ENCODE data around the gene NHSL1.
A peak's percentile ranks its signal among the peaks of the same experiment; 100 is the strongest.

The NHSL1 gene

DNA sequence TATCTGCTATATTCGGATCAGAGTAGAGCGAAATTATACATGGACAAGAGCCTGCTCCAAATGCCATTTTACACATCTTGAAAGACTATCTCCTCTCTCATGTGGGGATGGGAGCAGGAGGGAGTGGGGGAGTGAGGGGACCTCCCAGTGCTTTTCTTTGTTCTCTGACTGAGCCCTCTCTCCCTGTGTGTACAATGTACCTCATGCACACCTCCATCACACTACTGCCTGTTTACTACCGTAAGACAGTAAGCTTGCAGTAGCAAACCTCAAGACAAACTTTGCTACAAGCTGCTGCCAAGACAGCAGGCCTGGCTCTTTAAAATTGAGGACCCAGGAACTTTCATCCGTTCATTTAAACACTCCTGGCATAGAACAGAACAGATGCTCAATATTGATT, 7.2 kb downstream of the NHSL1 start:
- no peak for DNase-seq

DNA sequence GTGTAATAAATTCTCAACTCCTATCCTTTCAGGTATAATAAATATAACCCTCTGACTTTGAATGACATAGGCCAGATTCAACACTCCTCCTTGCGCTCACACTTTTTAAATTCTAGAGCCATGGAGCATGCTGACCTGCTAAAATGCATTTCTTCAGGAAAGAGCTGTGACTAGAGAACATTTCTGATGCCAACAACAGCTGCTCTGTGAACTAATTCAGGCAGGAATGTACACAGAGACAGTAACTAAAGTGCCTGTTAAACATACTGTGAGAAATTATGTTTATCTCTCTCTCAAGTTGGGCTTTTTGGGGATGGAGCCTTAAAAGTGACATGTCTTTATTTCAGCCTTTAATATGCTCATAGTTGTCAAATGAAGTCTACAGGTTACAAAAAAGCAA, 8.3 kb downstream of the NHSL1 start:
- no peak for DNase-seq

DNA sequence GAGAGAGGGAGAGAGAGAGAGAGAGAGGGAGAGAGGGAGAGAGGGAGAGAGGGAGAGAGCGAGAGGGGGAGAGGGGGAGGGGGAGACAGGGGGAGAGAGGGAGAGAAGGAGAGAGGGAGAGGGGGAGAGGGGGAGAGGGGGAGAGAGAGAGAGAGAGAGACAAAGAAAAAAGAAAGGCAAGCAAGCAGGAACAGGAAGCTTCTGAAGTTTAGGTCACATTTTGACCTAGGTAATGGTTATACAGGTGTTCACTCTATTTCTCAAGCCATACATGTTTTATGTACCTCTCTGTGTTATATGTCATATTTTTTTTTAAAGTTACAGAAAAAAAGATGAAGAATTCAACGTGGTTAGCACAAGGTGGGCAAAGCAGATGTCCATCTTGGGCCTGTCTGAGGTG, 9.4 kb downstream of the NHSL1 start:
- no peak for DNase-seq

DNA sequence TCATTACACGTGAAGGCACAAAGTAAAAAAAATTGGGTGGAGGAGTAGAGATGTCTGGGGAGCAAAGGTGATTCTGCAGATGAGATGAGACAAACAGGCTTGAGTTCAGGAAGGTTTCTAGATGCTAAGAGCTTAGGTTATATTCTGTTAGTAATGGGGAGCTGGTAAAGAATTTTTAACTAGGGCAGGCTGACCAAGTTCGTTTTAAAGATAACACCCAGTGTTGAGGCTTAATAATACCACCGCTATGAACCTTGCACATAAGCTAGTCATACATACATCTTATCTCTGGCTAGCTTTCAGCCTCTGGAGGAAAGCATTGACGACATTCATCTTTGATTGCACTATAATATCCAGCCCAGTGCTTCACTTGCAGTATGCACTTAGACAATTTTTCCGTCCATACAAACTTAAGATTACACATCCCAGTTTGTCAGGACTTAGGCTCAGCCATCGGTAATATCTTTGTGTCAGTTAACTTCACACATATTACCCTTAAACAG, 12.1 kb downstream of the NHSL1 start:
- no peak for DNase-seq

DNA sequence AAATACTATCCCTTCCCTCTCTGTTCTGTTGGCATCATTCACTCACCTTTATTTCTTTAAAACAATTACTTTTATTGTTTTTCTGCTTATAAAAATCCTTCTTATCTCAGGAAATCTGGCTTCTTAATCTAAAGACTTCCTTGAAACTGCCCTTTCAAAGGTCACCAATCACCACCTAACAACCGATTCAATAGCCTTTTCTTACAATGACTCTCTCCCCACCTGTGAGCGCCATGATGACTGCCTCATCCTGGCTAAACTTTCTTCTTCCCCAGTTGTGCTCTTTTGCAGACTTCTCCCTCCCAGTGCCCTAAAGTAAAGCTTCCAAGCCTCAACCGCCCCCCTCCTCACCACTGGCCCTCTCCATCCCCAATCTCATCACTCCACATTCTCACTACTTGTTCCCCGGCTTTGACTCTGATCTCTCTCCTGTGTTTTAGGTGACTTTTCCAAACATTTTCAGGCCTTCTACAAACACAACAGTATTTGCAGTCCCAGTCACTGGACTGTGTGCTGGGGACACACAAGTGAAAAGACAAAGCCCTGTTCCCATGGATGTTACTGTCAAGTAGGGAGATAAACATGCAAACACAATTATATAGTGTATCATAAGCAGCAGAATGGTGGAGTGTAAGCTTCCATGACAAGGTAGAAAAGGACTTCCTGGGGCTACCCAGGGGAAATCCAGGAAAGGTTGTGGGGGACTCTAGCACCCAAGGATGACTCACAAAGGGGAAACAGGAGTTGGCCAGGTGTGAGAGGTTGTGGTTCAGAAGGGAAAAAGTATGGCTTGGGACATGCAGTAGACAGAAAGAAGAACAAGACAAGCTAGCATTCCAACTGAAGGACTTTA, 12.8 kb downstream of the NHSL1 start:
- DNase-seq, result peak; percentile 53

DNA sequence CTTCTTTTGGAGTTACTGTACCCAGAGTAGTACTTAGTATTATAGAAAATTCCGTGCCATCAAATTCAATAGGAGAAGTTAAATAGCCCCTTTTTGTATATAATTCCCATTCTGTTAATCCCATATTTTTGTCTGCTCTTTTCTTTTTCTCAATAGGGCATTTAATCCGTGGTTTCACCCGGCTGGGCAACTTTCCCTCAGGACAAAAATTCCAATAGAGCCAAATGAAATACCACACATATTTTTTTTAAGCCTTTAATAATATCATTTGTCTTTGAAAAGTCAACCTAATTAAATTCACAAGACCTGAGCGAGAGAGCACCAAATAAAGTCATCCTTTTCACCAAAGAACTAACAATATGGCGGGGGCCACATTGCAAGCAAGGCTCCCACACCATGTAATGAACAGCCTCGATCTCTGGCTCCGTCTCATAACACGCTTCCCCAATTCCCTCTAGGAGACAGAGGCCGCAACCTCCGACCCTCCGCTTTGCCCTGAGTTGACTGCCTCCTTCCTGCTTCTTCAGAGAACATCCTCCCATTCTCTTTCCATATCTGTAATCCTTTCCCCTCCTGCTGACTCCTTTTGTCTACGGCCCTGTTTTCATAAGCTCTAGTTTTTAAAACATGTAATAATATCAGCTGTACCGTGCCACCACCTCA, 13.6 kb downstream of the NHSL1 start:
- DNase-seq, result no peak

DNA sequence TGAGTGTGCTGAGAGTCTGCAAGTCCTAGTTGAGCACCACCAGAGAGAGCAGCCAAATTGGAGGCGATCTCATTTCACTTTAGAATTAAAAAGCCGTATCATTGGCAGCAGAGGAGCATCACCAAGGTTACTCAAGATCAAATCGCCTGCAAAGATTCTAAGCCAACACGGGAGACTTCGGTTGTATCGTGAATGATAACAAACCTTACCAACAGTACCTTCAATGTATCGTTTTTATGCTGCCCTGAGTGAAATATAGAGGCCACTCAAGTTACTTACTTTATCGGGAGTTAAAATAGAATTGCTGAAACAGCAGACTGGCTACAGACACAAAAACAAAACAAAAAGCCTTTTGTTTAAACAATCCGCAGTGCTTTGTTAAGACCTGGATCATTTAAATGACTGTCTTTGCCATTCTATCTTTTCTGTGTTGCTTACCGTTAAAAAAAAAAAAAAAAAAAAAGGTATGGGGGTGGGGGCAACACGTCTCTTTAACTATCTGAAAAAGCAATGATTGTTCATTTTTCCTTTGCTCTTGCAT, 14.2 kb downstream of the NHSL1 start:
- DNase-seq, result no peak

DNA sequence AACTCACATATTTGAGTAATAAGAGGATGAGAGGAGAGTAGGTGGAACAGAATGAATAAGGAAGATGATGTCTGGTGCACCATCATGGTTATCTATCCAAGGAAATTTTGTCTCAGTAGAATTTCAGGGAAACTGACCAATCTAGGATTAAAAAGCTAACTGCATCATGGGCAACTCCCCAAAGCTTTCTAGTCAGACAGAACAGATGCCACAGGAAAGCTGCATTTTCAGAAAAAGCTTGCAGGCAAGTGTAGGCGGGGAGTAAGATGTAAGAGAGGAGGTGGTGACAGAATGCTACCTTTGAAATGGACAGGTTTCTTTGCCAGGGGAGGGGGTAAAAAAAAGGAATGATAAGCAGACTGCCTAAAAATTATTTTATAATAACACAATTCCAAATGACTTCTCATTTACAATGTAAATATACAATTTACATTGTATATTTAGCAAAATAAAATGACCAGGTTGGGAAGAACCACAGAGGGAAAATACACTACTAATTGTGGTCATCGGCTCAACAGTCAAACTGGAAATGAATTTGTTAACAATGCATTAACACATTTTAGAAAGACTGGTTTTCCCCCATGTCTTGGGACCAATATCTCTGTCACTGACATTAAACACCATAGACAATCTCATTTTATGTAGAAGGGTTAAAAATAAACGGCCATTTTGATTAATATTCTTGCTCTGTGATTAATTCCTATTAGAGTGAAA, 15.1 kb downstream of the NHSL1 start:
- DNase-seq, result no peak

DNA sequence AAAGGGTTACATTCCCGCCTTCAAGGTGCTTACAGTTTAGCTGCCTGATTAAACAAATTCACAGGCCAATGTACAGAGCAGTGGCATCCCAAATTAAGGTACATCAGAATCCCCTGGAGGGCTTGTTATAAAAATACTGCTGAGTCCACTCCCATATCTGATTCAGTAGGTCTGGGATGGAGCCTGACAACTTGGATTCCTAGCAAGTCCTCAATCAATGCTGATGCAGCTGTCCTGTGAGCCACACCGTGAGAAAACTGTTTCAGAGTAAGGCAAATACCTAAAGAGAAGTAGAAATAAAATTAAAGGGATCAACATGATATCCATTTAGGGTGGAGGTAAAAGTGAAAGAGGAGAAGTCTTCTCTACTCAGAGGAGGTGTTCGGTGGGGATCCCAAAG, 16.5 kb downstream of the NHSL1 start:
- no peak for DNase-seq

DNA sequence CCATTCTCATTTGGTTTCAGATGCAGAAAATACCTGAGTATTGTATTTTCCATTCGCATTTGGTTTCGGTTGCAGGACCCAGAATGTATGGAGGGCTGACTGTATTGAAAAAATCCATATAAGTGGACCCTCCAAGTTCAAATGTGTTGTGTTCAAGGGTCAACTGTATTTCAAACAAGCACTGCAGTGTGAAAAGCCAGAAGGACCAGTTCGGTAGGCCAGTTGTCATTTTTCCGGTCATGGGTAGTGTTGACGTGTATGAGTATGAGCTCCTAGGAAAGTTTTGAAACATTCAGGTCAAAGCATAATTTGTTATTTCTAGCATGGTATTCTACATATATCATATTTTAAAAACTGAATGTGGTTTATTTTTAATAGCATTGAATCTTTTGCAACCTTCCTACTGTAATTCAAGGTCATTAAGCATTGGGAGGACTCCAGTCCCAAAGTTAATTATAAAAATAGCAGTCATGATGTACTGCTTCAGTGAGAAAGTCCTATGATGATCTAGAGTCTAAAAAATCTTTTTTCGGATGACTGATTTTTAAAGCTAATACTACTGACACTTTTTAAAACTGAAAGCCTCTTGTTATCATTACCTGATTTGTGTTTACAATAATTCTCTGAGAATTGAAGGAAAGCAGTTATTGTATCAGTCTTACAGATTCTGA, 18.9 kb downstream of the NHSL1 start:
- no peak for DNase-seq

DNA sequence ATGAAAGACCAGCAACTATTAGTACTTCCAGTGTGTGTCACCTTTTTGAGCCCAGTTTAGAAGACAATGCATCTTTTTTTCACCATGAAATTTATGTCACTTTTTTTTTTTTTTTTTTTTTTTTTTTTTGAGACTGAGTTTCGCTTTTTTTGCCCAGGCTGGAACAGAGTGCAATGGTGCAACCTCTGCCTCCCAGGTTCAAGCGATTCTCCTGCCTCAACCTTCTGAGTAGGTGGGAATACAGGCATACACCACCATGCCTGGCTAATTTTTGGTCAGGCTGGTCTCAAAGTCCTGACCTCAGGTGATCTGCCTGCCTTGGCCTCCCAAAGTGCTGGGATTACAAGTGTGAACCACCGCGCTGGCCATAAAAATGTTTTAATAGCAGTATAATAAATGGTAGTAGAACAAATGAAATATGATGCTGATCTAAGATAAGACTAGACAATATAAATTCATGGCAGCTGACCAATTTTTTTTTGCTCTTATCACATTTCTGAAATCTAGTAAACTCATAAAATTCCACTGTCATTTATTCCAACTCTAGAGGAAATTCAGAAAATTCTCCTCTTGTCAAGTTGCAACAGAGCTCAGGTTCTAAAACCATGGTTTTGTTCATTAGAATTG, 21.3 kb downstream of the NHSL1 start:
- DNase-seq, result no peak

DNA sequence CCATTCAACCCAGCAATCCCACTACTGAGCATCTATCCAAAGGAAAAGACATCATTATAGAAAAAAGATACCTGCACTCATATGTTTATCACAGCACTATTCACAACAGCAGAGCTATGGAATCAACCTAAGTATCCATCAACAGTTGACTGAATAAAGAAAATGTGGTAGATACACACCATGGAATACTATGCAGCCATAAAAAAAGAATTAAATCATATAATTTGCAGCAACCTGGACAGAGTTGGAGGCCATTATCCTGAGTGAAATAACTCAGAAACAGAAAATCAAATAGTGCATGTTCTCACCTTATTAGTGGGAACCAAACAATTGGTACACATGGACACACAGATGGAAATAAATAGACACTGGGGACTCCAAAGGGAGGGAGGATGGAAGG, 23.2 kb downstream of the NHSL1 start:
- DNase-seq, result no peak

DNA sequence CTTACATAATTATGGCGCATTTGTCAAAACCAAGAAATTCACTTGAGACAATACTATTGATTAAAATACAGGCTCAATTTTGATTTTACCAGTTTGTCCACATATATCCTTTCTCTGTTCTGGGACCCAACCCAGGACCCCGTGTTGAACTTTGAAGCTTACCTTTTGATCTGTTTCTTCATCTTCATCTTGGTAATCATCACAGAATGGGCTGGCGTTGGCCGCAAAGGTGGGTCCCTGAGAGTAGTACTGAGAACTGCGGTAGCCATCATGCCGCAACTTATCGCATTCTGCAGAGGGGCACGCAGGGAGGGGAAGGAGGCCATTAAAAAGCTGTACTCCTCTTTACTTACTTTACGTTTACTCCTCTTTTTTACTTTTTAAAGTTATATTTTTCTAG, 26.1 kb downstream of the NHSL1 start:
- no peak for DNase-seq

DNA sequence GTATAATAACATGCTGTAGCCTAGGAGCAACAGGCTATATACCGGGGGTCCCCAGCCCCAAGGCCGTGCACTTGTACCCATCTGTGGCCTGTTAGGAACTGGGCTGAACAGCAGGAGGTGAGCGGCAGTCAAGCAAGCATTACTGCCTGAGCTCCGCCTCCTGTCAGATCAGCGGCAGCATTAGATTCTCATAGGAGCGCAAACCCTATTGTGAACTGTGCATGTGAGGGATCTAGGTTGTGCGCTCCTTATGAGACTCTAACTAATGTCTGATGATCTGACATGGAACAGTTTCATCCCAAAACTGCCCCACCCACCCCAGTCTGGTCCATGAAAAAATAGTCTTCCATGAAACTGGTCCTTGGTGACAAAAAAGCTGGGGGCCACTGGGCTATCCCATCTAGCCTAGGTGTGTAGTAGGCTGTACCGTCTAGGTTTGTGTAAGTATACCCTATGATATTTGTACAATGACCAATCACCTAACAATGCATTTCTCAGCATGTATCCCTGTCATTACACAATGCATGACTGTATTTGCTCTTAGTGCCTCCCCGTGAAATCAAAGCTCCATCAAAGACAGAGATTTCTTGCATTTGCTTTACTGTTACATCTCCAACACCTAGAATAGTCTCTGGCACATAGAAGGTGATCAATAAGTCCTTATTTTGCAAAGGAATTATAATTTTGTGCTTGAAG, 30.8 kb downstream of the NHSL1 start:
- no peak for DNase-seq

DNA sequence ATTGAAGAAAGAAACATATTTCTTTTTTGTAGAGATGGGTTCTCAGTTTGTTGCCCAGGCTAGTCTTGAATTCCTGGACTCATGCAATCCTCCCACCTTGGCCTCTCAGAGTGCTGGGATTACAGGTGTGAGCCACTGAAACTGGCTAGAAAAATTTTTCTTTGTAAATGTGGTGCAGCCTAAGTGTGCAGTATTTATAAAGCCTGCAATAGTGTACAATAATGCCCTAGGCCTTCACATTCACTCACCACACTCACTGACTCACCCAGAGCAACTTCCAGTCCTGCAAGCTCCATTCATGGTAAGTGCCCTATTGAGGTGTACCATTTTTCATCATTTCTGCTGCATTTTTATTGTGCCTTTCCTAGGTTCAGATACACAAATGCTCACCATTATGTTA, 31.4 kb downstream of the NHSL1 start:
- DNase-seq, result no peak

DNA sequence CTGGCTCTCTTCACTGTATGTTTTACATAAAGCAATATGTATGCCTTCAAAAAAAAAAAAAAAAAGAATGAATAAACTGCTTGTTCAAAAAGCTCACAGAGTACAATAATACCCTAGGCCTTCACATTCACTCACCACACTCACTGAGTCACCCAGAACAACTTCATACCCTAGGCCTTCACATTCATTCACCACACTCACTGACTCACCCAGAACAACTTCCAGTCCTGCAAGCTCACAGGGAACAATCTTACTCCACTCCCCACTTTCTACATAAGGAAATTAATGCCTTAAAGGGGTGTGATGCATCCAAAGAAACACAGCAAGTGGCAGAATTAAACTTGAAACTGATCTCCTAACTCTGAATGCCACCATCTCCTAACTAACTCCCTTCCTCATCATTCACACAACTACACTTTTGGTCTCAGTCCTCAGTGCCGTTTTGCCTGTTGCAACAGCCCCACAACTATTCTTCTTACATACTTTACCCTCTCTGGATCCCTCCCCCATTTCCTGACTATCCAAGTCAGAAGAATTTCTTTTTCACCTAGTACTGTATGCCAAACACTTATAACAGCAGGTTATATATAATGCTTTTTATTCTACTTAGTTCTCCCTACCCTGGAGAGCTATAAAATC, 34.2 kb downstream of the NHSL1 start:
- no peak for DNase-seq

DNA sequence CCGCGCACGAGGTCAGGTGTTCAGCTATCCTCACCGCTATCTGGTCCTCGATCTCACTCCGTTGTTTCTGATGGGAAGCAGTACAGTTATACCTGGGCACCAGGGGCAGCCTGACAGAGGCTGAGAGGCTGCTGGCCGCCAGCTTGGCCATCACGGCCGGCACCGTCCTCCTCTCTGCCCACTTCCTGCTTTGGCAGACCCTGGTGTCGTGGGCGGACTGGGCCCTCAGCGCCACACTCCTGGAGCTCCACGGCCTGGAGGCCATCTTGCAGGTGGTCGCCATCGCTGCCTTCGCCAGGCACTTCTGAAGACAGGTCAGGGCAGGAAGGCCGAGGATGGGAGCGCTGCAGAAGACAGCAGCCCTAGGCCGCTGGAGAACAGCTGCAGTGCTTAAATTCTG, 35.2 kb downstream of the NHSL1 start:
- DNase-seq, result no peak

DNA sequence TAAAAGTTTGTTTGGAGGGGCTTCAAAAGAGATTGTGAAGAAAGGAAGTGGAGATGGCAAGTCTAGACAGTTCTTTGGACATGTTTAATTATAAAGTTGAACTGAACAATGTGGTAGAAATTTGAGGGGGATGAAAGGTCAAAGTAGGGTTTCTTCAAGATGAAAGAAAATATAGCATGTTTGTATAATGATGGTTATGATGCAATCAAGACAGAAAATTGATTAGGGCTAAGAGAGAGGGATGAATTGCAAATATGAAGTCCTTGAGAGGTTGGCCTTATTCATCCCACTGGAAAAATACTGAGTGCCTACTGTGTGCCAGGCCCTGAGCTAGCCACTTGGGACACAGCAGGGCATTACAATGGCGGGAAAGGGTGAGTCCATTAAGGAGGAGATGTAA, 37.6 kb downstream of the NHSL1 start:
- no peak for DNase-seq

DNA sequence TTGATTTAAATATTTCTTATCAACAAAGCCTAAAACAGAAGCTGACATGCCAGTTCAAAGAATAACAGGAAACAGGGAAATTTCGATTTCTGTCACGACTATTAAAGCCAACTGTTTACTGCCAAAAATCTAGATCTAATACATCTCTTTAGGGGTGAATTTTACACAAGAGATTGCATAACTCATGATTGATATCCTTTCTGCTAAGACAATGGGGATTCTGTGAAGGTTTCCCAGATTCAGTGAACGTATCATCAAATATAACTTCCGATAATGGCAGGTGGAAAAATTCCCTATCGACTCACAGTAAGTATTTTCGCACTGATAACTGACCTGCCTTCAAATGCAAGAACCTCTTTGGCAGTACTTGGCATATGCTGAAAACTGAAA, 42.9 kb downstream of the NHSL1 start:
- no peak for DNase-seq

DNA sequence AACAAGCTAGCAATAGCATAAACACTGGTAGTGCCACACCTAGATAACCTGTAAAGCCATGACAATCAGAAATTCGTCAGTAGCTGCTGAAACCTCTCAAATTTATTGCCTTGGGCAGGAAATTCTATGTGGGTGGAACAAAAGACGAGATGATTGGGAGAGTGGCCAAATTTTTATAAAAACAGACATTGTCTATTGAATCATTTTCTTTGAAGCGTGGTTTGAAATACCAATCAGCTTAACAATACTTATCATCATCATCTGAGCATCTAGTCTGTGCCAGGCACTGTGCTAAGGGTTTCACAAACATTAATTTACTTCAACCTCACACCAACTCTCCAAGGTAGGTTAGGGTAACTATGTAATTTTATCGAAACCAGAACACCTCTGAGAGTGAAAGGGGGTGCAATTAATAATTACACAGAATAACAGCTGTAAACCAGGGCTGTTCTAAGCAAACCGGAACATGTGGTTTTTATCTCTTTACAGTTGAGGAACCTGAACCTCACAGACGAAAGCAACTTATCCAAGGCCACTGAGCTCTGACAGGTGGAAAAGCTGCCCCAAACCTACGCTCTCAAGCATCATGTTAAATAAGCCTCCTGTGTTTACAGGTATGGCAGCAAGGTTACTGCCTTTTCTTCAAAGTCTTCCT, 43.4 kb downstream of the NHSL1 start:
- no peak for DNase-seq
